DMS 273 treated with DMSO at 0.1 percent for 48 hours (cell line): ENCODE data around the gene ZNF428.

Experiments
- DNase-seq: peaks from one replicate; lab custom pipeline; 2025; lab: John Stamatoyannopoulos, UW

The ZNF428 gene

GRCh38 chr19:43562226-43562697 is 57.2 kb downstream of the ZNF428 start:
- no peak for DNase-seq

GRCh38 chr19:43561139-43561970 is 58.1 kb downstream of the ZNF428 start:
- DNase-seq = no peak

- no peak for DNase-seq
Measured at GRCh38 chr19:43560687-43561086, 58.7 kb downstream of the ZNF428 start.
